Sigmoid colon (tissue), 7 donors: ENCODE measurements around the gene SH3TC1. TPM values are rescaled to one million over a fixed set of nuclear protein-coding genes. Genes with fewer than 3 reads are reported as not detected.

Experiments
- DNase-seq: peaks from one replicate; pipeline ENCODE4 v3.0.0-alpha.2; 2019
- H3K27ac ChIP-seq, 4 donors: fragments of 200-600 bp; sonication (generic); one replicate each; pipeline ENCODE4 v1.5.1; 2016 to 2019; ENCODE audit warnings: mild to moderate bottlenecking in 1 of 4
- H3K27me3 ChIP-seq, 3 donors: fragments of 200-600 bp; sonication (generic); one replicate each; pipeline ENCODE4 v1.5.1; 2019; ENCODE audit warnings: mild to moderate bottlenecking in 1 of 3
- H3K36me3 ChIP-seq, 4 donors: fragments of 200-600 bp; sonication (generic); one replicate each; pipeline ENCODE4 v1.5.1; 2016 to 2019
- H3K4me1 ChIP-seq, 4 donors: fragments of 200-600 bp; sonication (generic); one replicate each; pipeline ENCODE4 v1.5.1; 2017 to 2019
- H3K4me3 ChIP-seq, 4 donors: fragments of 200-600 bp; sonication (generic); one replicate each; pipeline ENCODE4 v1.5.1; 2017 to 2019; ENCODE audit warnings: mild to moderate bottlenecking in 2 of 4, moderate library complexity in 1 of 4
- H3K9me3 ChIP-seq, 4 donors: fragments of 200-600 bp in 3 of 4; sonication (generic) in 3 of 4; one replicate each; pipeline versions ENCODE4 v1.5.1 to v1.6.1; 2013 to 2019
- EP300 ChIP-seq, 4 donors: sonication (generic); formaldehyde crosslinking; IDR thresholded peaks; one replicate each; pipeline ENCODE4 v1.6.1; 2017; ENCODE audit warnings: antibody characterized with exemption in 4 of 4
- POLR2A ChIP-seq, 2 donors: fragments of 450-650 bp; IDR thresholded peaks; one replicate each; pipeline ENCODE4 v1.6.1; 2016; ENCODE audit warnings: antibody characterized with exemption in 2 of 2, mild to moderate bottlenecking in 2 of 2, moderate library complexity in 2 of 2
- POLR2AphosphoS5 ChIP-seq, 4 donors: sonication (generic); formaldehyde crosslinking; IDR thresholded peaks; one replicate each; pipeline ENCODE4 v1.6.1; 2017; ENCODE audit warnings: antibody characterized with exemption in 4 of 4
- WGBS, 2 donors: extraction: QIAGEN DNeasy Blood & Tissue Kit; methylation state at CpG; one replicate each; pipeline ENCODE4 v1.1.7; 2013; 5-methylcytosine and 5-hydroxymethylcytosine counted together
- intact Hi-C: fragments of 100-400 bp; cut with DNase I; formaldehyde crosslinking; loops from one replicate; pipeline ENCODE4 v1.15.1; 2023
- polyA plus RNA-seq, 3 donors: library from polyadenylated mRNA; stranded (reverse); fragments of 200-250 nt; gene quantifications; one replicate each; pipeline ENCODE4 v1.2.3, GENCODE V29; 2013
- total RNA-seq, 4 donors: library from RNA; depleted of rRNA; stranded (reverse); fragments of >200 nt; gene quantifications; one replicate each; pipeline ENCODE4 v1.1.0, GENCODE V29; 2016
- TF ChIP-seq, protein P1 (sequence below), 4 experiments: fragments of 450-650 bp in 3 of 4; fragments of 200-600 bp in 1 of 4; IDR thresholded peaks; one replicate each; pipeline ENCODE4 v1.5.1; 2016 to 2019; ENCODE audit warnings: antibody characterized with exemption in 4 of 4, mild to moderate bottlenecking in 3 of 4, moderate library complexity in 2 of 4
- donor health status: healthy with polysubstance abuse.
- donor health status: Bipolar disorder and iron deficiency.
- donor health status: healthy.

SH3TC1 gene
- total and polyA plus RNA-seq, 7 donors = 3.0 to 24.4 (median 7.8) TPM

DNA sequence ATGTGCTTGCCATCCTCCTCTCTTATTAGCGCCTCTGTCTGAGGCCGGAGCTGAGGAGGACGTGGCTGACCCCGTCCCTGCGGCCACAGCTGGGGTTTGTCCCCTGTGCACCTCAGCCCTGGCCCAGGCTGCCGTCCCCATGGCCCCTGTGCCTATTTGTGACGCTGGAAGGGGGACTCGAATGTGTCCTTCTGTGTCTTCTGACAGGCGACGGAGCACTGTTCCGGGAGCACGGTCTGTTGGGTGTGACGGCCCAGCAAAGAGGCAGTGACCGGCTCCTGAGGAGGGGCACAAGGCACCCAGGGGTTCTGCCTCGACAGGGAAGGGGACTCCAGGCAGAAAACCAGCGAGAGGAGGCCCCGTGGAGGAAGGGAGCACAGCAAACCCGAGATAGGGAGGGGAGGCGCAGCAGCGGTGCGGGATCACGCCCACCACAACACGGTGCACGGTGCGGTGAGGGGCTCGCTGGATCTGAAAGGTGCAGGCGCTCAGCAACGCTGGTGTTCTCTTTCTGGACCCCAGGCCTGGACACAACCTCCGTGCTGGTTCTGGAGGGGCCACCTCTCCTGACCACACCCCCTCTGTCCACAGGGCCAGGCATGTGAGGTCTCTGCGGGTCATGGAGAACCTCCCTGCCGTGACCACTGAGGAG is 5.6 kb downstream of the SH3TC1 start:
- no peak for DNase-seq
- 92% methylated on average over 31 of the region's 31 CpGs for WGBS, 2 donors

DNA sequence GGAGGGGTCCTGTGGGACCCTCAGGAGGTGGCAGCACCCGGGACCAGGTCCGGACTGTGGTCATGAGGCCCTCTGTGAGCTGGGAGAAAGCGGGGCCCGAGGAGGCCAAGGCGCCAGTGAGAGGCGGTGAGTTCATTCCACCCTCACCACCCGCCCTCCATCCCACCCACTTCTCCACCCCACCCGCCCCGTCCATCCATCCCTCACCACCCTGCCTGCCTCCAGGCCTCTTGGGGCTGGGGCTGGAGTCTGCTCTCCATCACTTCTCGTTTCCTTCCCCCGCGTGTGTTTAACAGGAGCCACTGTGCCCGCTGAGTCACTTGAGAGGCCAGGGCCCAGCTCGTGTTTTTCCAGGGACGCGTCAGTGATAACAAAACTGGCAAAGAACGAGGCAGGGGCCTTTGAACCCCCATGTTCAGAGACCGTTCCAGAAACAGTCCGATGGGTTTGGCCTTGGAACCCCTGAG is 6.2 kb downstream of the SH3TC1 start:
- Histone ChIP-seq H3K27me3 (peaks cover 0 to 10% (median 0%) of the 10 kb centered on the region in 3 donors), H3K9me3 (no peaks in the 10 kb centered on the region), H3K27ac (no peak overlapping the region), H3K36me3 (no peaks in the 10 kb centered on the region), H3K4me3 (no peak overlapping the region), H3K4me1 (peaks cover 0 to 5% (median under 1%) of the 10 kb centered on the region in 4 donors)
- intact Hi-C loops = no loop called here
- DNase-seq = no peak
- TF ChIP-seq EP300 (IDR thresholded peaks at IDR 0.05) (no peak), POLR2AphosphoS5 (IDR thresholded peaks at IDR 0.05) (no peak), POLR2A (IDR thresholded peaks at IDR 0.05) (no peak)
- TF ChIP-seq, protein P1, sequence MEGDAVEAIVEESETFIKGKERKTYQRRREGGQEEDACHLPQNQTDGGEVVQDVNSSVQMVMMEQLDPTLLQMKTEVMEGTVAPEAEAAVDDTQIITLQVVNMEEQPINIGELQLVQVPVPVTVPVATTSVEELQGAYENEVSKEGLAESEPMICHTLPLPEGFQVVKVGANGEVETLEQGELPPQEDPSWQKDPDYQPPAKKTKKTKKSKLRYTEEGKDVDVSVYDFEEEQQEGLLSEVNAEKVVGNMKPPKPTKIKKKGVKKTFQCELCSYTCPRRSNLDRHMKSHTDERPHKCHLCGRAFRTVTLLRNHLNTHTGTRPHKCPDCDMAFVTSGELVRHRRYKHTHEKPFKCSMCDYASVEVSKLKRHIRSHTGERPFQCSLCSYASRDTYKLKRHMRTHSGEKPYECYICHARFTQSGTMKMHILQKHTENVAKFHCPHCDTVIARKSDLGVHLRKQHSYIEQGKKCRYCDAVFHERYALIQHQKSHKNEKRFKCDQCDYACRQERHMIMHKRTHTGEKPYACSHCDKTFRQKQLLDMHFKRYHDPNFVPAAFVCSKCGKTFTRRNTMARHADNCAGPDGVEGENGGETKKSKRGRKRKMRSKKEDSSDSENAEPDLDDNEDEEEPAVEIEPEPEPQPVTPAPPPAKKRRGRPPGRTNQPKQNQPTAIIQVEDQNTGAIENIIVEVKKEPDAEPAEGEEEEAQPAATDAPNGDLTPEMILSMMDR (IDR thresholded peaks at IDR 0.05) = no peak
- 75 to 88% methylated on average over 19 of the region's 19 CpGs for WGBS, 2 donors

More for the DNA sequence above, 5.6 kb downstream of the SH3TC1 start:
- Histone ChIP-seq H3K9me3 (no peaks in the 10 kb centered on the region), H3K4me3 (no peak overlapping the region), H3K36me3 (no peaks in the 10 kb centered on the region), H3K4me1 (peaks cover 0 to 6% (median 3%) of the 10 kb centered on the region in 4 donors), H3K27ac (no peak overlapping the region), H3K27me3 (peaks cover 0 to 6% (median 0%) of the 10 kb centered on the region in 3 donors)
- no peak for TF ChIP-seq EP300 (IDR thresholded peaks at IDR 0.05)
- no peak for TF ChIP-seq POLR2A (IDR thresholded peaks at IDR 0.05)
- TF ChIP-seq POLR2AphosphoS5 (IDR thresholded peaks at IDR 0.05) = no peak
- TF ChIP-seq, protein P1 (IDR thresholded peaks at IDR 0.05) = no peak
- intact Hi-C loops = no loop called here

DNA sequence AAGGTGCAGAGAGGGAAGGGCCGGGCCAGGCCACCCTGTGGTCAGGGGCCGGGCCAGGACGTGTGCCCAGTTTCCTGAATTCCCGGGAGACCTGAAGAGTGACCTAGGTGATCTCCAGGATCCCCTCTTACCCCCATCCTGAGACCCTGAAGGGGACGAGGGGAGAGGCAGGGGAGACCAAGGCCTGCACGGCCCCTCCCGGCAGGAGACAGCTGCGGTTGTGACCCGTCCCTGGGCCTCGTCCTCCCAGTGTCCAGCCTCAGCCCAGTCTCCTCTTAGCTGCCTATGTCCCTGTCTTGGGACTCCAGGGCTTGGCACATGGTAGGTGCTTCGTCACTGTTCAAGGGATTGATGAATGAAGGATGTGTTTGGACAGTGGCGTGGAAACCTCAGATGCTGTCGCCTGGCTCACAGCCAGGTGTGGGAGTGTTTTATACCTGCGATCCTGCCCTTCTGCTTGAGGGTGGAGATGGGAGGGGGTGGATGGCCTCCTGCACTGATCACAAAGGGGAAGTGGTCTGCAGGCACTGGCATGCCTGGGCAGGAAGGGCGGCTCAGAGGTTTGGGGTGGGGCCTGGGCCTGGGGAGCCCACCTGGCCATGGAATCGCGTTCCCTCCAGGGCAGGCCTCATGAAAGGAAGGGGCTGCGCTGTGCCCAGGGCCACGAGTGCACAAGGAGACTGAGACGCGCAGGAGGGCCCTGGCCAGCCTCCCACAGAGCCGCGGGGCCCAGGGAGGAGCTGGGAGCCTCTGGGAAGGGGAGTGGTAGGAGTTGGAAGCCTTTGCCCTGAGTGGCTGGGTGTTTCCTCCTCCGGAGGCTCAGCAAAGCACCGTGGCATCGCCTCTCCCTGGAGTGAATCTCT is 6.9 kb downstream of the SH3TC1 start:
- 41 to 46% methylated on average over 26 of the region's 26 CpGs for WGBS, 2 donors
- TF ChIP-seq POLR2A (IDR thresholded peaks at IDR 0.05) (no peak), EP300 (IDR thresholded peaks at IDR 0.05) (no peak), POLR2AphosphoS5 (IDR thresholded peaks at IDR 0.05) (no peak)
- no peak for DNase-seq
- Histone ChIP-seq H3K4me1 (peaks cover 0 to 5% (median 0%) of the 10 kb centered on the region in 4 donors), H3K27ac (no peak overlapping the region), H3K36me3 (no peaks in the 10 kb centered on the region), H3K9me3 (no peaks in the 10 kb centered on the region), H3K4me3 (no peak overlapping the region), H3K27me3 (peaks cover 0 to 10% (median 0%) of the 10 kb centered on the region in 3 donors)
- intact Hi-C loops = no loop called here

DNA sequence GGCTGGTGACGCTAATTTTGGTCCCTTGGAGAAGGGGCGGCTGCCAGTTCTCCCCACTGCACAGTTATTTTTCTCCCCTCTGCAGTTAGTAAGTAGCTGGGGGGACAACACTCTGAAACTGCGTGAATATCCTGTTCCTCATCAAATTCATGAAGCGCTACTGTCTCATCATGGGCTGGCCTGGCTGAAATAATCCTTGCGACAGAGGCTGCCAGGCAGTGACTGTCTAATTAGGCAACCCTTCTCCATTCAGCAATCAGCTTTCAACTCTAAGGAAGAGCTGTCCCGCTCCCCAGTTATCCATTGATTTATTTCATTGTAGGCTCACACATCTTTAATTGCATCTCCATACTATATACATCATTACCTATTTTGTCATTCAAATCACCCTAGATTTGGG is 8.2 kb downstream of the SH3TC1 start:
- DNase-seq = no peak
- H3K9me3 ChIP-seq = no peaks in the 10 kb centered on the region
- intact Hi-C loops = no loop called here
- peaks cover 0 to 10% (median 0%) of the 10 kb centered on the region in 3 donors for H3K27me3 ChIP-seq
- no peak overlapping the region for H3K27ac ChIP-seq
- H3K4me1 ChIP-seq = no peaks in the 10 kb centered on the region
- no peaks in the 10 kb centered on the region for H3K36me3 ChIP-seq
- TF ChIP-seq POLR2A (IDR thresholded peaks at IDR 0.05) (no peak), POLR2AphosphoS5 (IDR thresholded peaks at IDR 0.05) (no peak)
- TF ChIP-seq, protein P1 (IDR thresholded peaks at IDR 0.05) = no peak
- H3K4me3 ChIP-seq = no peak overlapping the region
- 93 to 95% methylated on average over 6 of the region's 6 CpGs for WGBS, 2 donors

DNA sequence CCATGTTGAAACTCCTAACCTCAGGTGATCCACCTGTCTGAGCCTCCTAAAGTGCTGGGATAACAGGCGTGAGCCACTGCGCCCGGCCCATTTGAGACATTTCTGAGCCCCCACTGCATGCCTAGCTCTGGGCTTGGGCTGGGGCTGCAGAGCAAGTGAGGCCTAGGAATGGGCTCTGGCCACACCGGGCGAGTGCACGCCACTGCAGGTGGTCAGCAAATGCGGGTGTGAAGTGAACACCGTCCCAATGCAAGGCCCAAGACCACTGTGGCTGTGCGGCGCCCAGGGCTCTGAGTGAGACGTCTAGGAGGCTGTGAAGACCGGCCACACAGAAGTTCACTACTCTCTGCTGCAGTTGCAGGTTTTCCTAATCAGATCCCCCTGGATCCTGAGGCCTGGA is 9.5 kb downstream of the SH3TC1 start:
- Histone ChIP-seq H3K27ac (no peak overlapping the region), H3K36me3 (no peaks in the 10 kb centered on the region), H3K4me1 (no peaks in the 10 kb centered on the region), H3K9me3 (no peaks in the 10 kb centered on the region), H3K4me3 (no peak overlapping the region), H3K27me3 (peaks cover 0 to 10% (median 0%) of the 10 kb centered on the region in 3 donors)
- TF ChIP-seq, protein P1 (IDR thresholded peaks at IDR 0.05) = no peak
- no peak for TF ChIP-seq POLR2AphosphoS5 (IDR thresholded peaks at IDR 0.05)
- no peak for TF ChIP-seq POLR2A (IDR thresholded peaks at IDR 0.05)
- TF ChIP-seq EP300 (IDR thresholded peaks at IDR 0.05) = no peak
- DNase-seq = no peak
- intact Hi-C loops = no loop called here
- 97% methylated on average over 12 of the region's 12 CpGs for WGBS, 2 donors
